DMS114 treated with DMSO at 0.1 percent for 48 hours (cell line): ENCODE data around the gene DSCAML1.
"Not testable (repeated sequence)": the region's sequence is repeated elsewhere in the genome, so short reads cannot be mapped to it uniquely, and the experiment has no call there.

Source experiments
- DNase-seq: peaks from one replicate; lab custom pipeline; 2025; ENCODE audit not compliant: unreplicated experiment; lab: John Stamatoyannopoulos, UW

The DSCAML1 gene

DNA sequence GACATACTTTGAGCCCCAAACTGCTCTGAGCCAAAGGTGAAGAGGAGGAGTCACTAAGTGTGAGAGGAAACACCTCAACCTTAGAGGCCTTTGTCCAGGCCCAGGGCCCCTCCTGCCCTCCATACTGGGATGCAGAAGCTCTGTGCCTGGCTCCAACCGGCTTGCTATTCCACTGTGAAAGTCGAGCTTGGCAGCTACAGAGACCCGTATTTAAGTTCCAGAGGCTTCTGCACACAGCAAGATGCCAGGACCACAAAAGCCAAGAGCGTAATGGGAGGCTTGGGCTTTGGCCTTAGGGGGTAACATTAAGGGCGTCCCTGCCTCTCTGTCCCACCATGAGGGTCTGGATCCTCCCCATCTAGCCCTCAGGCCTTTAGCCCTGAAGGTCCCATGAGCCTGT, 31.9 kb downstream of the DSCAML1 start:
- no peak for DNase-seq

DNA sequence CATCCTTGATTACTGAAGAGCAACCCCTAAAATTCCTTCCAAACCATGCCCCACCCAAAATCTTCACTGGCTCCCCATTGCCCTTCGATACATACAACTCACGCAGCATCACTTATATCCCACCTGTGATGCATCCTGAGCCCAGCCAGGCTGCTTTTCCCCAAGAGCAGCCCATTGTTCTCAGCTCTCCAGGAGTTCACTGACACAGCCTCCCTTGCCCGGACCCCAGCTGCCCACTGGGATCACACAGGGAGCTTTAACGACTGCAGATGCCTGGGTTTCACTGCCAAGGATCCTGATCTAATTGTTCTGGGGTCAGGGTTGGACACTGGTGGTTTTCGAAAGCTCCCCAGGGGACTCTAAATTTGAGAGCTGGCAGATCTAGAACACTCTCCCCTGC, 33.6 kb downstream of the DSCAML1 start:
- not testable (repeated sequence) for DNase-seq

DNA sequence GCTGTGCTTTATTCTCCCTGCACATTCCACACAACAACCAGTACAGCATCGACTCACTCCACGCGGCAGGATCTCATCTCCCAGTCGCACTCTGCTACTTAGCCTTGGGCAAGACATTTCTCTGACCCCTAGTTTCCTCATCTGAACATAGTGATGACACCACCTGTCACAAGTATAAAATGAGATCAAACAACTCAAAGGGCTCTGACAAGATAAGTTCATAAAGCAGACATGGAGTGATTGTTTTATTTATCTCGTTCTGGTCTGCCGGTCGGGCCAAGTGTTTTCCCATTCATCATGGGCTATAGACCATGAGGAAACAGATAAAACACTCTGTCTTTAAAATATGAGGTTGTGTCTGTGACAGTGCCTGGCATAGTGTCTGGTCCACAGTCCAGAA, 35.0 kb downstream of the DSCAML1 start:
- DNase-seq: no peak

DNA sequence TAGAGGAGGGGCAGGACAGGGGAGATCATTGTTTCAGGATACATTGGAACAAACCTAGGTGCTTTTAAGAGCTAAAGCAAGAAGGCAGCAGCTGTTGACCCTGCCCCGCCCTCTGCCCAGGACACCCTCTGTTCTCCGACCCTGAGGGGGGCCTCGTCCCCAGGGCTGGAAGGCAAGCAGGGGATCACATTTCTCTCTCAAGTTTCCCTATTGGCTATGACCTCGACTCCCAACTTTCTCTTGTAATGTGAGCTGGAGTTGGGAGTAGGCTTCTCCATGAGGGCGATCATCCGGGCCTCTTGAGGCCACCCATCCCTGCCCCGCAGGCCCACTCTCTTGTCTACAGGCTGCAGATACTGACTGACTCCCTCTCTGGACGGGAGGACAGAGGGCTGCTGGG, 37.7 kb downstream of the DSCAML1 start:
- DNase-seq: no peak

DNA sequence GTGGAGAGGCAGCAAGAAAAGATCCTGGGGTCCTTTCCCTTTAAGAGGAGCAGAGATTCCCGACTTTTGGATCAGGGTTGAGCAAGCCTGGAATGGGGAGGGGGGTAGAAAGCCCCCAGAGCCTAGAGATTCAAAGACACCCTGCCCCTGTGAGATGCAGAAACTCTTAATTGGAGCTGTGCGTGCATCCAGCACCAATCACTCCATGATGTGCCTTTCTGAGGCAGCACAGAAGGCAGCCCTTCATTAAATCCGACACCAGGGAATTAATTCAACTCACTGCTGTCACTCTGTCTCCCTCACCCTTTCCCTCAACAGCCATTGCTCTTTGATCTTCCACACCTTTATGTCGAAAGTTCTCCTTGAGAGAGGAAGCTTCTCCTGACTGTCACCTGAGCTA, 43.0 kb downstream of the DSCAML1 start:
- no peak for DNase-seq

DNA sequence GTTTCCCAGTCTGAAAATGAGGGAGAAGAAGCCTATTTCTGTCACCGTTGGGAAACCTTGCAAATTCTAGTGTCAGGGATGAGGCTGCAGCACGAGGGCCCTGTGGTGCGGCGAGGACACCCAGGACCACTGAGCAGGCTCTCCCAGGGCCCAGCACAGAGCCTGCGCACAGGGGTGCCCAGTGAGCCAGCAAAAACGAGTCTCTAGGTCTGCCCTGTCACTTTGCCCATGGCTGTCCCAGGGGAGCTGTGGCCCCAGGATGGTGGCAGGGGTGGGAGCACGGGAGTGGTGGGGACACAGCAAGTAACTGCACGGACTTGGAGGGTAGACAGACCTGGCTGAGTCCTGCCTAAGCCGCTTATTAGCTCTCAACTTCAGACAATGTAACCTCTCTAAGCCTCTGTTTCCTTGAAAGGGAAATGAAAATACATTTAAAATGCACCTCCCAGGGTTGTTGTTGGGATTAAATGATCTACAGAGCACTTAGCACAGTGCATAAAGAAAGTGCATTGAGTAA, 44.2 kb downstream of the DSCAML1 start:
- DNase-seq: no peak

DNA sequence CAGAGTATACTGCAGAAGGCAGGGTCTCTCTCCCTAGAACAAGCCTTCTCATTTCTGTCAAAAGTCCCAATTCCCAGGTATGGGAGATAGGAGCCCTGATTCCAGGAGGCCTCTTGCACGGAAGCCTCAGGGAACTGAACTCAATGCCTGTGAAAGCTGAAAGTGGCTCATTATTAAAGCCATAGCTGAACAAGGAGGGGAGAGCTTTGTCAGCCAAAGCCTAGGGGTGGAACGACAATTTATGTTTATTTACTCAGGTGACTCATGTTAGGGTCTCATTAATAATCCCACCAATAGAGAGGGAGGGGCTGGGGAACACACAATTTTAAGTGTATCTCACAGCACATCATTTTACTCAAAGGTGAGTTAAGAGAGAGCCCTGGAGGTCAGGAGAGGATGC, 44.9 kb downstream of the DSCAML1 start:
- DNase-seq: no peak

DNA sequence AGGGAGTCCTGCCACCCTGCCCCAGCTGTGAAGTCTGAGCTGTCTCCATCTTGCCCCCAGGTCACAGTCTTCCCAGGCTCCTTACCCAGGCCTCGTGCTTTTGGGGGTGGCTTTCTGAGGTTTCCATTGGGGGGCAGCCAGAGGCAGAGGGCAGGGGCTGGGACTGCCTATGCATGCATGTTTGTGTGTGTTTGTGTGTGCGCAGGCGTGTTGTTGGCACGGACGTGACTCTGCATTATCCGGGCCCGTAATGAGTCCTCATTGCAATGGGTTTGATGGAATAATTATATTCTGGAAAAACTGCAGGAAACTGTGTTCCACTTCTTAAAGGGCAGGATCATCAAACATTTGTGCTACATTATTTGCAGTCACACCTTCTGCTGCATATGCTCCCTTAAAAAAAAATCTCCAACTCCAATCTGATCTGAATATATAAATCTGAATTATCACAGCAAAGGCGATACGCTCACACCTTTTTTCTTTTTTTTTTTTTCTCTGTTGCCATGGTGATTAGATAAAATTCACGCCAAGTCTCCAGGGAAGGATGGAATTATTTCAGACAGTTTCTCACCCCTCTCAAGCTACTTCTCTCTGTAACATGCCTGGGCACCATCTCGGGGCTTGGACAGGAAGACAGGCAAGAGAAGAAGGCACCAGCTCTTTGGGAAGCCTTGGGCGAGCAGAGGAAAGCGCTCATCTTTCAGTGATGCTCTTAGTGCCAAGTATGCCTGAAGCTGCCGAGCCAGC, 45.9 kb downstream of the DSCAML1 start:
- no peak for DNase-seq

DNA sequence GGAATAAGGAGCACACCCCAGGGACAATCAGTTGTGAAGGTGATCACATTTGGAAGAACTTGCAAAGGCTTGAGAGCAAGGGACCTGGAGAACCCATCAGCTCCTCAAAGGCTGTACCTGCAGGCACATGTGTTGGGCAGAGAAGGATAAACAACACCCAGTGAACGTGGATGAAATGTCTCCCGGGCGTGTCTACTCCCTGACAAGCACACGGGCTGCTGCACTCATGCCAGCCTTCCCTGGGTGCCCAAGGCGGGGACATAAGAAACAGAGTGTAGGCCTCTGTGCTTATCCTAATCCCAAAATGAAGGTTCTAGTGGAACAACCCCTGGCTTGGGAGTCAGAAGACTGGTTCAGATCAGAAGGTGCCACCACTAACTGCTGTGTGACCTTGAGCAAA, 46.7 kb downstream of the DSCAML1 start:
- no peak for DNase-seq

DNA sequence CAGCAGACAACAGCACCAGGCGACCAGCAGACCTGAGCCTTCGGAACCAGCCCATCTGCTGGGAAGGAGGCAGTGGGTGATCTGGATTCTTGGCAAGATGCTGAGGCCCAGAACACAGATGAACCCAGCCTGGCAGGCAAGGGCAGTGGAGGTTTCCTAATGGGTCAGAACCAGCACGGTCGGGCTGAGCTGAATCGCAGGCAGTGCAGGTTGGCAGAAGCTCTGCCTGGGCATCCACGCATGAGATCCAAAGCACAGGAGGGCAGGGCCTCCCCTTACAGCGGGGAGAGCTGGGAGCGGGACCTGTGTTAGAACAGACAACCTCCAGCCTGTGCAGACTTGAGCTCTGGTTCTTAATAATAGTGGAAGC, 47.5 kb downstream of the DSCAML1 start:
- DNase-seq: no peak

DNA sequence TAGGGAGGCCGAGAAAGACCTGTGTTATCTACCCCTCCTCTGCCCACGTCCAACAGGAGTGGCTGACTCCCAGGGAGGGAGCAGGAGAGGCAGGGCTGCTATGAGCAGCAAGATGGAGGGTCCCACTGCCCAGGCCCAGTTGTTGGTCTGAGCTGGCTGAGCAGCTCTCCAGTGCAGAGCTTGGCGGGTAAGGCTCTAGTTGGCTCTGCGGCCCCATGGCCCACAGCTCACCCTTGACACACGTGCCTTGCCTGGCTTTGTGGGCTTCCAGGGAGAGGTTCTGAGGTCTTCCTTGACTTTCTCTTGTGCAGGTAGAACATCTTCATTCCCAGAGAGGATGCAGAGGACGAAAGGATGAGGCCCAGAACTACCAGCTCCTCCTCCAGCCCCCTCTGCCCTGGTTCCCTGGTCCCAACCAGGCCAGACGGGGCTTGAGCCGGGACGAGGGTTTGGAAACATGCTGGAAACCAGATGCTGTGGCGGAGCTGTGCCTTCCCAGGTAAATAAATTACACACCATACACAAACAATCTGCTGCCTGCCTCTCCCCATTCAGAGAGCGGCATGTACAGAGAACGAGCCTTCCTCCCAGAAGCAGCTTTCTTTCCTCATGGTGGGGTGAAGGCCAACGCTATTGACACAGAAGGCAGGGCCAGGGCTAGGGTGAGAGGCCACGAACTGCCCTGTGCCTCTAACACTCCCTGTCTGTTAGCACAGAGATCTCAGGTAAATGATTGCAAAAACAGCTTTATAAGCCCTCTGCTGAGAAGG, 48.1 kb downstream of the DSCAML1 start:
- no peak for DNase-seq

DNA sequence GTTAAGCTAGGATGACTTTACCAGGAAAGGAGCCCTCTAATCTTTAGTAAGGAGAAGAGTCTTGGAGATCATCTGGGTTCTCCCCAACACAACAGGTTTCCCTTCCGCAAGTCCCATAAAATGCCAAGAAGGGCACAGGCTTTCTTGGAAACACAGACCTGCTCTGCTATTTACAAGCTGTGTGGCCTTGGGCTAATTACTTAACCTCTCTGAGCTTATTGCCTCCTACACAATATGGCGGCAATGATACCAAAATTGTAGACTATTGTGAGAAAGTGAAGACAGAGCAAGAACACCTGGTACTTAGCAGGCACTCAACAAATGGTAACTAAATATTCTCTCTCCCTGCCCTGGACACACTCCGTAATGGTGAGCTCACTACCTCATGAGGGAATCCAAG, 49.1 kb downstream of the DSCAML1 start:
- no peak for DNase-seq

DNA sequence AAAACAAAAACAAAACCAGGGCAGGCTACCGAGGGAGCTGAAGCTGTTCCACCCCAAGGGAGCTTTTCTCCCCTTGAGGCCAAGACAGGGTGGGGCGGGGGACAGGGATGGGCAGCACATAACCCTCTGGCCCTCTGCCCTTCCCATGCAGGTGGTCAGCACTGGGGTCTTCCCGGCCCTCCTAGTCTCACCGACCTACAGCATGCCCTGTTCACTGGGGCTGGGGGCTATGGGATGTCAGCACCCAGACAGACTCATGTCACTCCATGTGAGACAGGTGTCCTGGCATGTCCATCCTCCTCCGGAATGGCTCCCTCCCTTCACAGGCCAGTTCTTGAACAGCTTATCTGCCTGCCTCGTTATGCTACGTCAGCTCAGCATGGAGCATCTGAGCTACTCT, 51.7 kb downstream of the DSCAML1 start:
- no peak for DNase-seq

DNA sequence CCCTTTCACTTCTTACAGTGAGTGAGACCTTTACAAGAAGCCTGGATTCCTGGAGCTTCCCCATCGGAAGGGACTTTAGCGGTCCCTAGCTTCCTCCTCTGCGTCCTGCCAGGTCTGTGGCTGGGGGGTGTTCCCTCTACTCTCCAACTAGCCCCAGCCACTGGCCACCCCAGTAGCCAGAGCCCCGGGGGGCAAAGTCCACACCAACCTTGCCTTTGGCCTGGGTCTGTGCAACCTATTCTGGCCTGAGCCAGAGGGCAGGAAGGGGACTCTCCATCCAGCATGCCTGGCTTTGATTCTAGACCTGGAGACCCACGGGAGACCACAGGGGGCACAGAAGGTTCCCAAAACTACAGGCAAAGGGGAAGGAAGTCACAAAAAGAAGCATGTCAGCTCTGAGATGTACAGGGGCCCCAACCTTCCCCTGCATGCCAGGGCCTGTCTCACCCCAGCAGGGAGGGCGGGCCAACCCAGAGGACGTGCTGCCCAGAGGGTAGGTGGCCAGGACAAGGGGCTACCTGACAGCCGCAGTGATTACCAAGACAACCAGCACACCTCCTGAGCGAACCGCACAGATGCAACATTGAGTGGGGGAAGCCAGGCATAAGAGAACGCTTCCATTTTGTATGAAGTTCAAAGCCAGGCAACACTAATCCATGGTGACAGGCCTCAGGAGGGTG, 52.4 kb downstream of the DSCAML1 start:
- no peak for DNase-seq

DNA sequence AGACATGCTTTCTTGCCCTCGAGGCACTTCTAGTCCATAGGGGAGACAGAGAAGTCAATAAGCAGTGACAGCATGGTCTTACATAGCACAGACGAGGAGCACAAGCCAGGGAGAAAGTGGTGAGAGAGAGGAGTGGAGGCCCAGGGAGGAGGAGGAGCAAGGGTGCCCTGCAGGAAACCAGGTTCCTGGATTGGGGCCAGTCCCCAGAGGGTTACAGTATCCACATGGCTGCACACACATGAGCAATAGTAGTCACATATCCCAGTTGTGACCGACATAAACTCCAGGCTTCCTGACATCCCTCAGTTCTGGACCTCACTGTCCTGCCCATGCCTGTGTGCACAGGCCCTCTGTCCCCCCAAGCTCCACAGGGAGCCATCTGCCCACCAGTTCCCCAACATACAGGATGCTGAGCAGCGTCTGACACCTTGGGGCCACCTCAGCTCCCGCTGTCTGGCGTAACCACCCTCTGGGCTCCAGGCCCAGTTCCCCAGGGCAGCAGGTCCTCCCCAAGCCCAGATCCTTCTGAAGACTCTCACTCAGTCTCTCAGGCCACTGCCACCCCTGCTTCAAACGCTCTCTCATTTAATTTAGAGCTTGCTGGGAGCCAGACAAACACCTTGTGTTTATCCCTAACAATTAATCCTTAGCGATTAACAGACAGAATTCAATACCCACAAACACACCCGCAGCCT, 53.7 kb downstream of the DSCAML1 start:
- DNase-seq: no peak

DNA sequence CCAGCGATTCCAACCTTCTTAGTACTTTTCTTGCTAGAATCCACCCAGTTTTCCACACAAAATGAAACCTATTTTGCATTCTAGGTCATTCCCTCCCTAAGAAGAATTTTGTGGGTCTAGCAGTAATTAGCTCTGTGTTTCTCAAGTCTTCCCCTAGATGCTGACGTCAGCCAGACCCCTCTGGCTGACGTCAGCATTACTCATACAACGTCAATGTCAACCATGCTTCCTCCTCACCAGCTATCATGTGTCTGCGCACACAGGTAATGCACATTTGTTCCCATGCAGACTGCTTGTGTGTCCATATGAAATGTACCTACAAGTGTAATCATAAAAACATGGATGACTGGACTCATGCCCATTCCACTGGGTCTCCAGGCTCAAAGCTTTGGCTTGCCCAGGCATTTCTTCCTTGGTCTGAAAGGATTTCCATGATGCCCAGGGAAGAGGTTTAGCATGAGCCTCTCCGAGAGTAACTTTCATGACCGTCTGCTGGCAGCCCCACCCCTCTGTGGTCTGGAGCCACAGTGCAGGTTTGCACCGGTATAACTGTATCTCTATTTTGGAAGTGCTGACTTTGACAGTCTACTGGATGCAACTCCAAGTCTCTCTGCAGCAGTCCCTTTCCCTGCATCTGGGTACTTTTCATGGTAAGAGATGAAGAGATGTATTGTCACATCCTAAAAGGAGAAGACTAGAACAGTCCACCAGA, 58.6 kb downstream of the DSCAML1 start:
- no peak for DNase-seq

DNA sequence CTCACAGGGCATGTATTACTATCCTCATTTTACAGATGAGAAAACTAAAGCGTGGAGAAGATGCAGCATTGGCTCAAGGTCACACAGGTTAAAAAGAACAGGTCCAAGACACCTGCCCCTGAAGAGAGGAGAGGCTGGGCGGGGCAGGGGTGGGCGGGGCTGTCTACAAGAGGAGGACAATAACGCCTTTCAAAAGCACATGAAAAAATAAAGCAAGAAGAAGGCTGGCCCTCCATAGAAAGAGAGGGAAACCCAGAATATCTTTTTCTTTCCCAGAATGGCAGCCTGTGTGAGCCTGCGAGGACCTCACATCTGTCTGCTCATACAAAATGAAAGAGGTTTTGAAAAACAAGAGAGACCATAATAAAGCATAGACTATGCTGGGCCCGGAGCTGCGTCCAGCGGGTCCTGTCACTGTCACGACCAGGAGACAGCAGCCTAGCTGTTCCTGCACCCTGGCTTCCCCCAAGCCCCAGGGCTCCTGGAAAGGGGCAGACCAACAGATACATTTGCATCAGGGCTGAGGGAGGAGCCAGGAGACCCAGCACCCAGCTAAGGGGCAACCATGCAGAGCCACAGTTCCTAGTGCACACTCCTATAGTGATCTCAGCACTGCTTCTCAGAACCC, 61.6 kb downstream of the DSCAML1 start:
- no peak for DNase-seq

DNA sequence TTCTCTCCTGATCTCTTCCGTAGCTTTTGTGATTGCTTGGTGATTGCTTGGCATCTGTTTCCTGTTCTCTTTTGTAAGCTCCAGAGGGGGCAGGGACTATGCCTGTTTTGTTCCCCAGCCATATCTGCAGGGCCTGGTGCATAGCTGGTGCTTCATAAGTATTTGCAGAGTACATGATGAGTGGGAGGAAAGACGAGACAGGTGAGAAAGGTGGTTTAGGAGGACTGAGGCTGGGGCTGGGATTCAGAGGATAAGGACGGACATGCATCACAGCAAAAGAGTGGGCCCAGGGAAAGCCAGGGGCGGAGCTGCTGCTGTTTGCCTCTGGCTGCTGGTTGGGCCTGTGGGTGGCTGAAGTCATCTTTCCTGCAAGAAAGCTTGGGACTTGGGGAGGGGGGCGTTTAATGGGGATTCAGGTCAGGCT, 62.4 kb downstream of the DSCAML1 start:
- no peak for DNase-seq

DNA sequence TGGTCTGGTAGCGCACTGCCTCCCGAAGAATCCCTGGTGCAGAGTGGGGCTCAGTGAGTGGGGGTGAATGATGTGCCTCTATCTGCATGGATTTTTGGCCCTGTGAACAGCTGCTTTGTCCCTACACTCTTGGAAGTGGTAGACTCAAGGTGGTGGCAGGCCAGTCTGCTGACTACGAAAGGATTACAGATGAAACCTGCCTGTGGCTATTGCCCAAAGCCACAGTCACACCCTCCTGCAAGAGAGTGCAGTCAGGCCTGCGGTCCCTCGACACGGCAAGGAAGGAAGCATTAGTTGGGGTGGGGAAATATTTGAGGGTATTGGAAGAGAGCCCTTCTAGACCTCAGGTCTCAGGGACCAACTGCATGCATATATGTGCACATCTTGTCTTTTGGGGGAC, 63.7 kb downstream of the DSCAML1 start:
- DNase-seq: no peak

DNA sequence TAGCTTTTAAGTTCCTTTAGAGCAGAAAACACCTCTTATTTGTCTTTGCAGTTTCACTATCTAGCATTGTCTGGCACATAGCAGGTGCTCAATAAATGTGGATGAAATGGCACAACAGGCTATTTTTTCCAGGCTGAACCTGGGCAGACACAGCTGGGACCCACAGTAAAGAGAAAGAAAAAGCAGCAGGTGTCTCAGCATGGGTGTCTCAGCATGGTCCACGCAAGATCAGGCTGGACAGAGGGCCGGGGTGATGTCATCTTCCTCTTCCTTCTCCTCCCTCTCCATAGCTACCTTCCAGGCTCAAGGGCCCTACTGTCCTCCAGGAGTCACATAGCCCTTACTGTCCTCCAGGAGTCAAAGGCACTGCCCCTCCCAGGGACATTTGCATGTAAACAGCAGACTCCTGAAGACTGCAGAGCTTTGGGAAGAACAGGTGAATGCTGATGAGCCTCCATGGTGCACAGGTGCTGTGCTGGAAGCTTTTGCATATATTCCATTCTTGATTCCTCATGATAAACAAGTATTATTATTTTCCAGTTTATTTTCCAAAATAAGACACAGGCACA, 65.2 kb downstream of the DSCAML1 start:
- DNase-seq: no peak
